ENCODE data around the gene MYO6. TPM values are rescaled to one million over a fixed set of nuclear protein-coding genes. Genes with fewer than 3 reads are reported as not detected.
"Not testable (repeated sequence)": the region's sequence is repeated elsewhere in the genome, so short reads cannot be mapped to it uniquely, and the experiment has no call there.

The MYO6 gene
- total RNA-seq, 1 experiment from 2014 or later, result 44.1 TPM

DNA sequence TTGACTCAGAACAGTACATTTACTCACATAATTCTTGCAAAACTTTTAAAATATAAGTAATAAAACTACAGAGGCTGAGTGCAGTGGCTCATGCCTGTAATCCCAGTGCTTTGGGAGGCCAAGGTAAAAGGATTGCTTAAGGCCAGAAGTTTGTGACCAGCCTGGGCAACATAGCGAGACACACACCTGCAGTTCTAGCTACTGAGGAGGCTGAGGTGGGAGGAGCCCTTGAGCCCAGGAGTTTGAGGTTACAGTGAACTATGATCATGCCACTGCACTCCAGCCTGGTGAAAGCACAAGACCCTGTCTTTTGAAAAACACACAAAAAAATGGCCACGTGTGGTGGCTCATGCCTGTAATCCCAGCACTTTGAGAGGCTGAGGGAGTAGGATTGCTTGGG lies 21.8 kb upstream of the MYO6 start:
- no peaks in the 10 kb centered on the region for H3K79me2 ChIP-seq (ENCODE audit: insufficient read depth, low read length)
- no peak overlapping the region for H3K4me2 ChIP-seq (ENCODE audit: low read length)
- H3K9me3 ChIP-seq (ENCODE audit: control insufficient read depth in 1 of 2, insufficient read depth in 1 of 2, low read depth in 1 of 2, low read length in 2 of 2), result no peaks in the 10 kb centered on the region
- CTCF ChIA-PET, result no interaction called here
- DNase-seq (ENCODE audit: low read depth, low spot score) (no peak), ATAC-seq (peak; percentile 63; the same call in 1 of the 2 replicates)
- no peak overlapping the region for H3K4me3 ChIP-seq (replicated peaks in 1 of 2; ENCODE audit: low read depth in 1 of 2, low read length in 2 of 2)
- no peaks in the 10 kb centered on the region for H4K20me1 ChIP-seq (ENCODE audit: insufficient read depth)
- intact Hi-C loops (cut with micrococcal nuclease), result no loop called here
- no TSS peak for BruUV-seq (replicated peaks)
- no peak overlapping the region for H3K9ac ChIP-seq (ENCODE audit: low read length)
- H2AFZ ChIP-seq (ENCODE audit: low read depth, low read length, poor library complexity, severe bottlenecking), result no peak overlapping the region
- TF ChIP-seq, protein P1, sequence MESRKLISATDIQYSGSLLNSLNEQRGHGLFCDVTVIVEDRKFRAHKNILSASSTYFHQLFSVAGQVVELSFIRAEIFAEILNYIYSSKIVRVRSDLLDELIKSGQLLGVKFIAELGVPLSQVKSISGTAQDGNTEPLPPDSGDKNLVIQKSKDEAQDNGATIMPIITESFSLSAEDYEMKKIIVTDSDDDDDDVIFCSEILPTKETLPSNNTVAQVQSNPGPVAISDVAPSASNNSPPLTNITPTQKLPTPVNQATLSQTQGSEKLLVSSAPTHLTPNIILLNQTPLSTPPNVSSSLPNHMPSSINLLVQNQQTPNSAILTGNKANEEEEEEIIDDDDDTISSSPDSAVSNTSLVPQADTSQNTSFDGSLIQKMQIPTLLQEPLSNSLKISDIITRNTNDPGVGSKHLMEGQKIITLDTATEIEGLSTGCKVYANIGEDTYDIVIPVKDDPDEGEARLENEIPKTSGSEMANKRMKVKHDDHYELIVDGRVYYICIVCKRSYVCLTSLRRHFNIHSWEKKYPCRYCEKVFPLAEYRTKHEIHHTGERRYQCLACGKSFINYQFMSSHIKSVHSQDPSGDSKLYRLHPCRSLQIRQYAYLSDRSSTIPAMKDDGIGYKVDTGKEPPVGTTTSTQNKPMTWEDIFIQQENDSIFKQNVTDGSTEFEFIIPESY (IDR thresholded peaks at IDR 0.05; ENCODE audit: extremely low read depth, insufficient replicate concordance, low read length), result no peak
- TF ChIP-seq, protein P2, sequence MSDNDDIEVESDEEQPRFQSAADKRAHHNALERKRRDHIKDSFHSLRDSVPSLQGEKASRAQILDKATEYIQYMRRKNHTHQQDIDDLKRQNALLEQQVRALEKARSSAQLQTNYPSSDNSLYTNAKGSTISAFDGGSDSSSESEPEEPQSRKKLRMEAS (IDR thresholded peaks at IDR 0.05), result no peak
- TF ChIP-seq CBX3 (IDR thresholded peaks at IDR 0.05; ENCODE audit: low read depth) (no peak), YY1 (IDR thresholded peaks at IDR 0.05; ENCODE audit: extremely low read depth, insufficient replicate concordance, low read depth, low read length) (no peak), SRF (IDR thresholded peaks at IDR 0.05; ENCODE audit: low read depth) (no peak), JUND (IDR thresholded peaks at IDR 0.05) (no peak), EZH2 (IDR thresholded peaks at IDR 0.05) (no peak), POLR2AphosphoS5 (IDR thresholded peaks at IDR 0.05; ENCODE audit: low read depth, low read length) (no peak), FOSL1 (IDR thresholded peaks at IDR 0.05; ENCODE audit: low read depth) (no peak), EGR1 (IDR thresholded peaks at IDR 0.05; ENCODE audit: low read depth) (no peak)
- TF ChIP-seq, protein P3, sequence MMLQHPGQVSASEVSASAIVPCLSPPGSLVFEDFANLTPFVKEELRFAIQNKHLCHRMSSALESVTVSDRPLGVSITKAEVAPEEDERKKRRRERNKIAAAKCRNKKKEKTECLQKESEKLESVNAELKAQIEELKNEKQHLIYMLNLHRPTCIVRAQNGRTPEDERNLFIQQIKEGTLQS (IDR thresholded peaks at IDR 0.05), result no peak
- RAD21 ChIA-PET (ENCODE audit: low non-redundant PET in 1 of 2, low total read pairs in 2 of 2, uncharacterized antibody in 2 of 2, unreplicated experiment in 2 of 2), result interaction anchor here in 1 of 2 experiments (0.6 kb wide), 1 partner anchor 26 kb away, joined by 3 read pairs; no protein-coding TSS in a partner anchor
- H3K4me1 ChIP-seq (ENCODE audit: control insufficient read depth in 1 of 2, insufficient read depth in 2 of 2, low read length in 2 of 2), result peaks cover 0 to 3% of the 10 kb centered on the region in 2 experiments; a peak in 1 of 4 replicates
- no peaks in the 10 kb centered on the region for H3K9me2 ChIP-seq (ENCODE audit: insufficient read depth)
- no peaks in the 10 kb centered on the region for H3K27me3 ChIP-seq (ENCODE audit: insufficient read depth, low read length)
- H3K27ac ChIP-seq (ENCODE audit: low read depth, low read length), result no peak overlapping the region
- POLR2A ChIA-PET, result no interaction called here
- no peaks in the 10 kb centered on the region for H3K36me3 ChIP-seq (ENCODE audit: control insufficient read depth in 1 of 2, insufficient read depth in 2 of 2, low read length in 2 of 2)

DNA sequence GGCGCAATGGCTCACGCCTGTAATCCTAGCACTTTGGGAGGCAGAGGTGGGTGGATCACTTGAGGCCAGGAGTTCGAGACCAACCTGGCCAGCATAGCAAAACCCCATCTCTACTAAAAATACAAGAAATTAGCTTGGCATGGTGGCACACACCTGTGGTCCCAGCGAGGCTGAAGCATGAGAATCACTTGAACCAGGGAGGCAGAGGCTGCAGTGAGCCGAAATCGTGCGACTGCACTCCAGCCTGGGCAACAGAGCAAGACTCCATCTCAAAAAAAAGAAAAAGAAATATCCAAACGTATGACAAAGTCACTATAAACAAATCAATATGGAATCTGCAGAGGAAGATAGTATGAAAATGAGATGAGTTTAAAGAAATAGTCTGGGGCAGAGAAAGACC lies 18.0 kb upstream of the MYO6 start:
- BruUV-seq (replicated peaks); H3K4me2 ChIP-seq (ENCODE audit: low read length); RAD21 ChIA-PET (ENCODE audit: low non-redundant PET in 1 of 2, low total read pairs in 2 of 2, uncharacterized antibody in 2 of 2, unreplicated experiment in 2 of 2); DNase-seq (ENCODE audit: low read depth, low spot score); intact Hi-C loops (cut with micrococcal nuclease); CTCF ChIA-PET; H2AFZ ChIP-seq (ENCODE audit: low read depth, low read length, poor library complexity, severe bottlenecking); H3K4me3 ChIP-seq (replicated peaks in 1 of 2; ENCODE audit: low read depth in 1 of 2, low read length in 2 of 2); H3K27me3 ChIP-seq (ENCODE audit: insufficient read depth, low read length); H4K20me1 ChIP-seq (ENCODE audit: insufficient read depth); ATAC-seq; H3K9me2 ChIP-seq (ENCODE audit: insufficient read depth); H3K36me3 ChIP-seq (ENCODE audit: control insufficient read depth in 1 of 2, insufficient read depth in 2 of 2, low read length in 2 of 2); POLR2A ChIA-PET; H3K9ac ChIP-seq (ENCODE audit: low read length); H3K79me2 ChIP-seq (ENCODE audit: insufficient read depth, low read length); H3K27ac ChIP-seq (ENCODE audit: low read depth, low read length); H3K9me3 ChIP-seq (ENCODE audit: control insufficient read depth in 1 of 2, insufficient read depth in 1 of 2, low read depth in 1 of 2, low read length in 2 of 2): not testable (repeated sequence)
- H3K4me1 ChIP-seq (ENCODE audit: control insufficient read depth in 1 of 2, insufficient read depth in 2 of 2, low read length in 2 of 2), result peaks cover 6 to 30% of the 10 kb centered on the region in 2 experiments; a peak in 3 of 4 replicates

All from HCT116 (cell line).